ENCODE measurements around the gene HS3ST5.

The HS3ST5 gene

GRCh38 chr6:114096561-114097172, 246.2 kb downstream of the HS3ST5 start:
- ChIA-PET CTCF (no interaction called here), POLR2A (no interaction called here)
- TF ChIP-seq HDGF (IDR thresholded peaks at IDR 0.05; ENCODE audit: borderline replicate concordance) (no peak), ELF4 (IDR thresholded peaks at IDR 0.05) (no peak)
- DNase-seq (ENCODE audit: extremely low spot score) = peak; percentile 35

DNA sequence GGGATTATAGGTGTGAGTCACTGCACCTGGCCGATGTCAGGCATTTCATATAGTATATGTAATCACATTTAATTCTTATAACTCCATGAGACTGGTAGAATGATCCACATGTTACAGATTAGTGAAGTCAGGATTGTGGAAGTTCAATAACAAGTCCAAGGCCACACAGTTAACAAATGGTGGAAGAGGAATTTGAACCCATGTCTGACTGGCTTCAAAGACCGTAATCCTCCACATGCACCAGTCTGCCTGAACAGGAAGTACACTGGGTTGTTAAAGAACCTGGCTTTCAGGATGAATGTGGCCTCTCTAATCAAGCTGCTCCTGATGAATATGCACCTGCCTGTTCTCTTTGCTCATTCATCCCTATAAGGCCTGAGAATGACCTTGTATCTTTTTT, 249.9 kb downstream of the HS3ST5 start:
- POLR2A ChIA-PET = no interaction called here

GRCh38 chr6:114090626-114091025, 252.2 kb downstream of the HS3ST5 start:
- no peak for TF ChIP-seq NFRKB (IDR thresholded peaks at IDR 0.05)
- TF ChIP-seq BHLHE40 (IDR thresholded peaks at IDR 0.05; ENCODE audit: borderline replicate concordance) = no peak
- TF ChIP-seq FOXK2 (IDR thresholded peaks at IDR 0.05) = no peak
- no peak for TF ChIP-seq ELF4 (IDR thresholded peaks at IDR 0.05)
- CTCF ChIA-PET = no interaction called here
- POLR2A ChIA-PET = no interaction called here
- no peak for DNase-seq (ENCODE audit: extremely low spot score)

More for the DNA sequence above, 249.9 kb downstream of the HS3ST5 start:
- no peak for DNase-seq (ENCODE audit: extremely low spot score)
- CTCF ChIA-PET = interaction anchor here (1.3 kb wide), 1 partner anchor 15 kb away, joined by 3 read pairs; no protein-coding TSS in a partner anchor
- no peak for TF ChIP-seq TARDBP (IDR thresholded peaks at IDR 0.05)
- TF ChIP-seq SUZ12 (IDR thresholded peaks at IDR 0.05) = no peak
- no peak for TF ChIP-seq SP1 (IDR thresholded peaks at IDR 0.05)
- TF ChIP-seq FOXK2 (IDR thresholded peaks at IDR 0.05) = no peak
- TF ChIP-seq ARNT (IDR thresholded peaks at IDR 0.05) = no peak
- no peak for TF ChIP-seq LEF1 (IDR thresholded peaks at IDR 0.05; ENCODE audit: borderline replicate concordance)
- TF ChIP-seq, protein P1, sequence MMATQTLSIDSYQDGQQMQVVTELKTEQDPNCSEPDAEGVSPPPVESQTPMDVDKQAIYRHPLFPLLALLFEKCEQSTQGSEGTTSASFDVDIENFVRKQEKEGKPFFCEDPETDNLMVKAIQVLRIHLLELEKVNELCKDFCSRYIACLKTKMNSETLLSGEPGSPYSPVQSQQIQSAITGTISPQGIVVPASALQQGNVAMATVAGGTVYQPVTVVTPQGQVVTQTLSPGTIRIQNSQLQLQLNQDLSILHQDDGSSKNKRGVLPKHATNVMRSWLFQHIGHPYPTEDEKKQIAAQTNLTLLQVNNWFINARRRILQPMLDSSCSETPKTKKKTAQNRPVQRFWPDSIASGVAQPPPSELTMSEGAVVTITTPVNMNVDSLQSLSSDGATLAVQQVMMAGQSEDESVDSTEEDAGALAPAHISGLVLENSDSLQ (IDR thresholded peaks at IDR 0.05) = no peak
- TF ChIP-seq ELF4 (IDR thresholded peaks at IDR 0.05) = no peak
- TF ChIP-seq ZNF384 (IDR thresholded peaks at IDR 0.05) = no peak
- no peak for TF ChIP-seq CTBP1 (IDR thresholded peaks at IDR 0.05; ENCODE audit: borderline replicate concordance)
- no peak for TF ChIP-seq FOXA1 (IDR thresholded peaks at IDR 0.05)
- TF ChIP-seq L3MBTL2 (conservative IDR thresholded peaks at IDR 0.05) = no peak
- TF ChIP-seq BHLHE40 (IDR thresholded peaks at IDR 0.05; ENCODE audit: borderline replicate concordance) = no peak
- no peak for TF ChIP-seq HDGF (IDR thresholded peaks at IDR 0.05; ENCODE audit: borderline replicate concordance)

- ChIA-PET CTCF (interaction anchor here (1.0 kb wide), 1 partner anchor 21 kb away, joined by 4 read pairs; no protein-coding TSS in a partner anchor), POLR2A (no interaction called here)
- TF ChIP-seq HDGF (IDR thresholded peaks at IDR 0.05; ENCODE audit: borderline replicate concordance) = no peak
- no peak for TF ChIP-seq FOXK2 (IDR thresholded peaks at IDR 0.05)
- no peak for TF ChIP-seq ZNF384 (IDR thresholded peaks at IDR 0.05)
- DNase-seq (ENCODE audit: extremely low spot score) = no peak
Measured at GRCh38 chr6:114087496-114087895, 255.3 kb downstream of the HS3ST5 start.

DNA sequence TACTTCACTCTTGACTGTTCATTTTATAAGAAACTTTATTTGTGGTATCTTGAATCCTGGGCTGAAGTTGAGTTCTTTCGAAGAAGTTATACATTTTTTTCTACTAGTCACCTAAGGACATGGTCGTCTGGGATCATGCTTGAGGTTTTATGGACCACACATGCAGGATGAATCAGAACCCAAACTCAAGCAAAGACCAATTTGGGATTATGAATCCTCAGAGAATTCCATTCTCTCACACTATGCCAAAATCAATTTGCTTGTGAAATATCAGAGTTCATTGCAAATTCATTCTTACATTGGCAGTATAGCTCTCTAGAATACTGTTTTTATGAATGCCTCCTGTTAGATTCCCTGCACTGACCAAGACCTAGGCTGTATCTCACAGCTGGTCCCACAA, 257.6 kb downstream of the HS3ST5 start:
- no peak for DNase-seq (ENCODE audit: extremely low spot score)
- ChIA-PET POLR2A (no interaction called here), CTCF (no interaction called here)
- TF ChIP-seq BHLHE40 (IDR thresholded peaks at IDR 0.05; ENCODE audit: borderline replicate concordance) = no peak
- TF ChIP-seq ELF4 (IDR thresholded peaks at IDR 0.05) = no peak
- TF ChIP-seq ZNF384 (IDR thresholded peaks at IDR 0.05) = no peak
- TF ChIP-seq HDGF (IDR thresholded peaks at IDR 0.05; ENCODE audit: borderline replicate concordance) = no peak
- TF ChIP-seq FOXM1 (IDR thresholded peaks at IDR 0.05; ENCODE audit: borderline replicate concordance) = no peak
- TF ChIP-seq LEF1 (IDR thresholded peaks at IDR 0.05; ENCODE audit: borderline replicate concordance) = no peak
- TF ChIP-seq, protein P1 (IDR thresholded peaks at IDR 0.05) = no peak
- TF ChIP-seq TARDBP (IDR thresholded peaks at IDR 0.05) = no peak
- TF ChIP-seq SP1 (IDR thresholded peaks at IDR 0.05) = no peak
- no peak for TF ChIP-seq CTBP1 (IDR thresholded peaks at IDR 0.05; ENCODE audit: borderline replicate concordance)
- no peak for TF ChIP-seq L3MBTL2 (conservative IDR thresholded peaks at IDR 0.05)
- TF ChIP-seq ARNT (IDR thresholded peaks at IDR 0.05) = no peak
- no peak for TF ChIP-seq SUZ12 (IDR thresholded peaks at IDR 0.05)
- no peak for TF ChIP-seq NFRKB (IDR thresholded peaks at IDR 0.05)
- no peak for TF ChIP-seq FOXK2 (IDR thresholded peaks at IDR 0.05)
- TF ChIP-seq FOXA1 (IDR thresholded peaks at IDR 0.05) = no peak

GRCh38 chr6:114084327-114084890, 258.4 kb downstream of the HS3ST5 start:
- DNase-seq (ENCODE audit: extremely low spot score) = no peak
- ChIA-PET POLR2A (no interaction called here), CTCF (no interaction called here)
- no peak for TF ChIP-seq NFRKB (IDR thresholded peaks at IDR 0.05)
- TF ChIP-seq, protein P1 (IDR thresholded peaks at IDR 0.05) = no peak
- no peak for TF ChIP-seq FOXA1 (IDR thresholded peaks at IDR 0.05)
- TF ChIP-seq ZNF384 (IDR thresholded peaks at IDR 0.05) = no peak
- no peak for TF ChIP-seq L3MBTL2 (conservative IDR thresholded peaks at IDR 0.05)
- no peak for TF ChIP-seq BHLHE40 (IDR thresholded peaks at IDR 0.05; ENCODE audit: borderline replicate concordance)
- TF ChIP-seq ELF4 (IDR thresholded peaks at IDR 0.05) = no peak
- no peak for TF ChIP-seq LEF1 (IDR thresholded peaks at IDR 0.05; ENCODE audit: borderline replicate concordance)
- TF ChIP-seq CTBP1 (IDR thresholded peaks at IDR 0.05; ENCODE audit: borderline replicate concordance) = no peak
- no peak for TF ChIP-seq HDGF (IDR thresholded peaks at IDR 0.05; ENCODE audit: borderline replicate concordance)
- TF ChIP-seq FOXK2 (IDR thresholded peaks at IDR 0.05) = no peak
- no peak for TF ChIP-seq SP1 (IDR thresholded peaks at IDR 0.05)
- no peak for TF ChIP-seq TARDBP (IDR thresholded peaks at IDR 0.05)
- no peak for TF ChIP-seq FOXM1 (IDR thresholded peaks at IDR 0.05; ENCODE audit: borderline replicate concordance)
- TF ChIP-seq SUZ12 (IDR thresholded peaks at IDR 0.05) = no peak
- no peak for TF ChIP-seq ARNT (IDR thresholded peaks at IDR 0.05)
